Activated T-cell treated with anti-CD3 and anti-CD28 coated beads, Interleukin-2, amount 50 U/mL, for 1 hour (primary cell): ENCODE data around the gene JMJD4.
"Not testable (repeated sequence)": the region's sequence is repeated elsewhere in the genome, so short reads cannot be mapped to it uniquely, and the experiment has no call there.

Source experiments
- DNase-seq: peaks from one replicate; pipeline ENCODE4 v3.0.0-alpha.2; 2020

JMJD4 gene

GRCh38 chr1:227731241-227731677 lies 3.8 kb downstream of the JMJD4 start:
- DNase-seq, result no peak

- DNase-seq, result no peak
These were observed 4.4 kb downstream of the JMJD4 start for GRCh38 chr1:227730630-227731151.

DNA sequence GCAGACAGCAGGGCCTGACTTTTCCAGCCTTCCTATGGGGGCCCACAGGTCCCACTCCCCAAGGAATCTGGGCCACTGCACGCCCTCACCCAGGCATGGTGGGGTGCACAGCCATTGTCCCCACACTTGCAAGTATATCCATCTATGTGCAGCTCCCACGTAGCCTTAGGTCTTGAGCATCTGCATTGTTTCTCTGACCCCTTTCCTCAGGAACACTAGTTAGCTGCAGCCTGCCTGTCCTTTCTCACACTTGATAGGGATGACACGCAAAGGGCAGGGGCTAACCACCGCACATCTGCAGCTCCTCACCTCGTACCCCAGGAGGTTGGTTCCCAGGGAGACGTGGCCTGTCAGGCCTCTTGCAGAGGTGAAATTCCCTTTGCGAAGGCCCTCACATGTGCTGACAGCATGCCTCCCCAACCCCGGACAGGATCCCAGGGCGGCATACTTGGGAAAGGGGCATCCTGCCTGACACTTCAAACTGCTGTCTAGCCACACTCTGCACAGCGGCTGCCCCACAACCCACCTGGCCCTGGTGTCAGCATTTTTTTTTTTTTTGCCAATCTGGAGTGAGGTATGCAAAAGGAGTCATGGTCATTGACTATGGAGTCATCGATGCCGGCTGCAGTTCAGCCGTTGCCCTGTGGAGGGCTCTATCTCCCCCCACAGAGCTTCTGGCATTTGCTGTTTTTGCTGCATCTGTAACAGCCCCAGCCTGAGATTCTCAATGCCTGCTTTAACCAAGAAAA lies 5.0 kb downstream of the JMJD4 start:
- DNase-seq, result peak; percentile 58

- DNase-seq, result no peak
These were observed 5.8 kb downstream of the JMJD4 start for GRCh38 chr1:227729144-227729880.

DNA sequence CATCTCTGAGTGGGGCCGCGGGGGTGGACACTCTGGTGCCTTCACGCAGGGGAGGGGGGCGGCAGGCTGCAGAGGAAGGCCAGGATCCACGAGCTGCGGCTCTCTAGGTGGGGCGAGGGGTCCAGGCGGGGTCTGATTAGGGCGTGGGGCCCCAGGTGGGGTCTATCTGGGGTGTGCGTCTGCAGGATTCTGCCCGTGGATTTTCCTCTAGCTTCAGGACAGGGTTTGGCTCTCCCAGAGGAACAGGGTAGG lies 6.3 kb downstream of the JMJD4 start:
- DNase-seq, result no peak

- DNase-seq, result peak; percentile 65
These were observed 6.8 kb downstream of the JMJD4 start for GRCh38 chr1:227728059-227728891.

- no peak for DNase-seq
These were observed 8.0 kb downstream of the JMJD4 start for GRCh38 chr1:227726924-227727599.

- DNase-seq, result no peak
These were observed 8.8 kb downstream of the JMJD4 start for GRCh38 chr1:227726318-227726717.

GRCh38 chr1:227725046-227725445 lies 10.1 kb downstream of the JMJD4 start:
- no peak for DNase-seq

DNA sequence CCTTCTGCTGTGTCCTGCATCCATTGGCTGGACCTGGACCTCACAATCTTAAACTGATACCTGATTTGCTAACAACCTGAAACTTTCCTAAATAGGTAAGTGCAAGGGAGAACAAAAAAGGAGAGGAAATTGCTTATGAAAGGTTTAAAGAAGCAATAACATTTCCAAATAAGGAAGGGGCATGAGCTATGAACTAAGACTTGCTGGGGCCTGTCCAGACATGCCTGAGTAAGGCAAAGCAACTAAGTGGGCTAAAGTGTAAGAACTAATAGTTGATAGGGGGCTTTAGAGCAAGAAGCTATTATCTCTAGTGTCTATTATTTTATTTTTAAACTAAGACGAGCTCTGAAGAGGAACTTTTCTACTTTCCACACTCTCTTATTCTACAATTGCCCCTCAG lies 11.6 kb downstream of the JMJD4 start:
- DNase-seq, result no peak

DNA sequence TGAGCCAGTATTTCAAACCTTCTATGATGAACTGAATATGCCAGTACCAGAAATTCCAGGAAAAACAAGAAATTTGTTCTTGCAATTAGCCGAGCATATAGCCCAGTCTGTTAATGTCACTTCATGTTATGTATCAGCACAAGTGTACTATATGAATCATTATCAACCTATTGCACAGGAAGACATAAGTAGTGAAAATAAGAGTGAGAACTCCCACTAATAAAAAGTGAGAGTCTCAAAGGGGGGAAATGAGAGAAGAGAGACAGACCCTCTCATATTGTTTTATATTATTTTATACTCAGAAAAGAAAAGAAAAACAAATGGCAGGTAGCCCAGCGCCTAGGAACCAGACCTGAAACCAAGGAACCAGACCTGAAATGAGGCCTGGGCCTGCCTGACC lies 16.2 kb downstream of the JMJD4 start:
- no peak for DNase-seq

DNA sequence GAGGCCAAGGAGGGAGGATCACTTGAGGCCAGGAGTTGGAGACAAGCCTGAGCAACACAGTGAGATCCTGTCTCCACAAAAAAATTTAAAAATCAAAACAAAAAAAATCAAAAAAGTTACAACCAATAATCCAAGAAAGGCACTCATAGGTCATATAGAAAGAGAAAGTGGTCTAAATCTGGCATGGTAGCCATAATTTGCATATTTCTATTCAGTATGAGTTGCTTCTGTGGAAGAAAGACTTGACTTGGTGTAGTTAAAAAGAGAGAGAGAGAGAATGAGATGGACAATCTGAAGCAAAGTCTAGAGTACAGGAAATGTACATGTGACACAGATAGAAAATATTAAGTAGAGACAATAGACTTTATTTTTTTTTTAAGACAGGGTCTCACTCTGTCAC lies 22.5 kb downstream of the JMJD4 start:
- no peak for DNase-seq

GRCh38 chr1:227710474-227710873 lies 24.6 kb downstream of the JMJD4 start:
- not testable (repeated sequence) for DNase-seq

DNA sequence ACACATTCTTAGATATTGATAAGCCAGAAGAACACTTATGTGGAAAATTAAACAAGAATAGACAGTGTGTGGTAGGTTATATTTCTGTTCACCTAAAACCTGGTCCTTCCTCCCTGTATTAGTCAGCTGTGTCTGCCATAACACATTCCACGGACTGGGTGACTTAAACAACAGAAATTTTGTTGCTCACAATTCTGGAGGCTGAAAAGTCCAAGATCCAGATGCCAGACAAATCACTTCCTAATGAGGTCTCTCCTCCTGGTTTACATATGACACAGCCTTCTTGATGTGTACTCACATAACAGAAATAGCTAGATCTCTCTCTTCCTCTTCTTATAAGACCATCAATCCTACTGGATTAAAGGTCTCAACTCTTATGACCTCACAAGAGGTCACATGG lies 25.7 kb downstream of the JMJD4 start:
- DNase-seq, result no peak

DNA sequence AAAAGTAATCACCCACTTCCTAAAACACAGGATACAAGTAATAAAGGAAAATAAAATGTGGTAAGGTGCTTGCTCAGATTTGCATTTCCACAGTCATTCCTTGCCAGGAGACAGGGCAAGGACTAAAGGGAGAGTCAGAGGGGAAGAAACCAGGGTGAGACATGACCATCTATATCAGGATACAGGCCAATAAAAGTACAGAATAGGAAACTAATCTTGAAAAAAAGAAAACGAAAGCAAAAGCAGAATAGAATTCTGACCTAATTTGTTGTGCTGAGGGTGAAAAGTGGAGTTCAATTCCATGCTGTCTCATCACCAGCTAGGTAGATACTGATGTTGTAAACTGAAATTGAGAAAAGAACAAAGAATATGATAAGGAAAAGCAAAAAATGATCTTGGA lies 27.3 kb downstream of the JMJD4 start:
- no peak for DNase-seq

DNA sequence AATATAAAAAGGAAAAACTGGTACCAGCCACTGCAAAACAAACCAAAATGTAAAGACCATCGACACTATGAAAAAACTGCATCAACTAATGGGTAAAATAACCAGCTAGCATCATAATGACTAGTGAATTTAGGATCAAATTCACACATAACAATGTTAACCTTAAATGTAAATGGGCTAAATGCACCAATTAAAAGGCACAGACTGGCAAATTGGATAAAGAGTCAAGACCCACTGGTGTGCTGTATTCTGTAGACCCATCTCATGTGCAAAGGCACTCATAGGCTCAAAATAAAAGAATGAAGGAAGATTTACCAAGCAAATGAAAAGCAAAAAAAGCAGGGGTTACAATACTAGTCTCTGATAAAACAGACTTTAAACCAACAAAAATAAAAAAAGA lies 33.5 kb downstream of the JMJD4 start:
- DNase-seq, result not testable (repeated sequence)

GRCh38 chr1:227697321-227697864 lies 37.7 kb downstream of the JMJD4 start:
- no peak for DNase-seq

DNA sequence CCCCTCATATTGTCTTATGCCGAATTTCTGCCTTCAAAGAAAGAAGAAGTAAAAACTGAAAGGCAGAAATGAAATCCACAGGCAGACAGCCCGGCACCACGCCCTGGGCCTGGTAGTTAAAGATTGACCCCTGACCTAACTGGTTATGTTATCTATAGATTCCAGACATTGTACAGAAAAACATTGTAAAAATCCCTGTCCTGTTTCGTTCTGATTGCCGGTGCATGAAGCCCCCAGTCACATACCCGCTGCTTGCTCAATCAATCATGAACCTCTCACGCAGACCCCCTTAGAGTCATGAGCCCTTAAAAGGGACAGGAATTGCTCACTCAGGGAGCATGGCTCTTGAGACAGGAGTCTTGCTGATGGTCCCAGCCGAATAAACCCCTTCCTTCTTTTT lies 49.3 kb downstream of the JMJD4 start:
- no peak for DNase-seq
